ENCODE results near the gene CYCS. TPM values are rescaled to one million over a fixed set of nuclear protein-coding genes. Genes with fewer than 3 reads are reported as not detected.

Gene CYCS
- 31.2 and 63.9 TPM in 2 replicates for total RNA-seq

GRCh38 chr7:25125137-25125946, at the start of gene CYCS:
CYCS (minus strand) TSS chr7:25125260; CDS start chr7:25124119, 1,141 bp downstream.

Other genes starting within 250 kb of the CYCS start
- 6.8 and 32.1 TPM in 2 replicates for gene OSBPL3, start 145.1 kb downstream of the CYCS start, total RNA-seq
- not detected in 2 replicates for gene NPVF, start 103.2 kb upstream of the CYCS start, total RNA-seq

All from smooth muscle cell of the umbilical artery (primary cell).